ENCODE results near the gene VANGL1. TPM values are rescaled to one million over a fixed set of nuclear protein-coding genes. Genes with fewer than 3 reads are reported as not detected.

VANGL1 gene
- total RNA-seq, 1 experiment from 2014 or later, result 13.6 TPM

- Histone ChIP-seq H2BK15ac (ENCODE audit: low read depth, low read length) (no peak overlapping the region), H4K5ac (ENCODE audit: insufficient read length, low read depth, low read length) (no peak overlapping the region), H3K14ac (ENCODE audit: insufficient read depth, low read length) (no peak overlapping the region), H3K56ac (ENCODE audit: insufficient read length, low read depth, low read length) (no peak overlapping the region), H2AFZ (ENCODE audit: low read length) (no peak overlapping the region), H3K27ac (ENCODE audit: insufficient read length, low read depth, low read length) (no peak overlapping the region), H3K4me1 (ENCODE audit: insufficient read depth, low read length) (no peaks in the 10 kb centered on the region), H4K8ac (replicated peaks; ENCODE audit: insufficient read length, low read depth, low read length) (no peak overlapping the region), H2BK5ac (ENCODE audit: insufficient read length, low read length) (no peak overlapping the region), H3K79me2 (ENCODE audit: insufficient read depth, low read length) (no peaks in the 10 kb centered on the region), H3K27me3 (ENCODE audit: insufficient read depth, low read length) (no peaks in the 10 kb centered on the region), H2BK120ac (ENCODE audit: low read depth, low read length, poor library complexity, severe bottlenecking) (no peak overlapping the region), H3T11ph (ENCODE audit: low read length) (no peak overlapping the region), H3K18ac (ENCODE audit: insufficient read length, low read depth, low read length) (no peak overlapping the region), H3K79me1 (ENCODE audit: insufficient read depth, low read depth, low read length, poor library complexity, severe bottlenecking) (no peaks in the 10 kb centered on the region), H2BK20ac (ENCODE audit: low read depth, low read length, poor library complexity, severe bottlenecking) (no peak overlapping the region), H3K23ac (ENCODE audit: insufficient read length, low read depth, low read length) (no peak overlapping the region), H3K9me3 (ENCODE audit: control insufficient read depth, low read depth, low read length) (no peaks in the 10 kb centered on the region), H4K91ac (ENCODE audit: insufficient read length, low read depth, low read length) (no peak overlapping the region), H3K23me2 (ENCODE audit: insufficient read length, low read depth, low read length, poor library complexity, severe bottlenecking) (no peaks in the 10 kb centered on the region), H2BK12ac (ENCODE audit: insufficient read length, low read depth, low read length) (no peak overlapping the region), H3K9ac (ENCODE audit: extremely low read depth, insufficient read length, low read length) (no peak overlapping the region), H4K20me1 (ENCODE audit: control insufficient read depth, insufficient read depth, insufficient read length) (no peaks in the 10 kb centered on the region), H2AK5ac (ENCODE audit: insufficient read length, low read length) (no peak overlapping the region), H3K4ac (ENCODE audit: low read depth, low read length) (no peak overlapping the region), H3K4me2 (ENCODE audit: insufficient read depth, insufficient read length, low read length) (no peak overlapping the region)
- Mint-ChIP-seq H3K27ac (no peak overlapping the region; a peak in 1 of 7 replicates), H3K36me3 (ENCODE audit: insufficient read depth in 1 of 3, low read depth in 3 of 3) (peaks cover 2 to 25% (median 25%) of the 10 kb centered on the region in 3 experiments; a peak in 5 of 7 replicates), H3K4me1 (peaks cover 0 to 5% of the 10 kb centered on the region in 2 experiments), H3K27me3 (ENCODE audit: low read depth) (no peaks in the 10 kb centered on the region), H3K9me3 (no peaks in the 10 kb centered on the region), H3K4me3 (no peak overlapping the region)
- no peak for DNase-seq
- WGBS (ENCODE audit: extremely low coverage, insufficient read length, low lambda C conversion rate), result no CpG with 5 or more reads among the region's 8 CpGs
- TF ChIP-seq, protein P1, sequence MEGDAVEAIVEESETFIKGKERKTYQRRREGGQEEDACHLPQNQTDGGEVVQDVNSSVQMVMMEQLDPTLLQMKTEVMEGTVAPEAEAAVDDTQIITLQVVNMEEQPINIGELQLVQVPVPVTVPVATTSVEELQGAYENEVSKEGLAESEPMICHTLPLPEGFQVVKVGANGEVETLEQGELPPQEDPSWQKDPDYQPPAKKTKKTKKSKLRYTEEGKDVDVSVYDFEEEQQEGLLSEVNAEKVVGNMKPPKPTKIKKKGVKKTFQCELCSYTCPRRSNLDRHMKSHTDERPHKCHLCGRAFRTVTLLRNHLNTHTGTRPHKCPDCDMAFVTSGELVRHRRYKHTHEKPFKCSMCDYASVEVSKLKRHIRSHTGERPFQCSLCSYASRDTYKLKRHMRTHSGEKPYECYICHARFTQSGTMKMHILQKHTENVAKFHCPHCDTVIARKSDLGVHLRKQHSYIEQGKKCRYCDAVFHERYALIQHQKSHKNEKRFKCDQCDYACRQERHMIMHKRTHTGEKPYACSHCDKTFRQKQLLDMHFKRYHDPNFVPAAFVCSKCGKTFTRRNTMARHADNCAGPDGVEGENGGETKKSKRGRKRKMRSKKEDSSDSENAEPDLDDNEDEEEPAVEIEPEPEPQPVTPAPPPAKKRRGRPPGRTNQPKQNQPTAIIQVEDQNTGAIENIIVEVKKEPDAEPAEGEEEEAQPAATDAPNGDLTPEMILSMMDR (conservative IDR thresholded peaks at IDR 0.05), result no peak
These were observed 49.2 kb downstream of the VANGL1 start for GRCh38 chr1:115690972-115691371.

Measured in H9 (cell line).